B cell (primary cell): Measurements from ENCODE around the gene WBP4.

ENCODE experiments used
- CTCF ChIP-seq: fragments of 200-600 bp; IDR thresholded peaks from one replicate; pipeline ENCODE4 v1.8.0; 2022; ENCODE audit warnings: antibody characterized with exemption, mild to moderate bottlenecking
- EZH2 ChIP-seq: IDR thresholded peaks from 2 replicates; pipeline ENCODE4 v1.6.1; 2012; ENCODE audit warnings: borderline replicate concordance, low read depth, mild to moderate bottlenecking, moderate library complexity, low read length; ENCODE audit not compliant: insufficient read depth, poor library complexity, severe bottlenecking

DNA sequence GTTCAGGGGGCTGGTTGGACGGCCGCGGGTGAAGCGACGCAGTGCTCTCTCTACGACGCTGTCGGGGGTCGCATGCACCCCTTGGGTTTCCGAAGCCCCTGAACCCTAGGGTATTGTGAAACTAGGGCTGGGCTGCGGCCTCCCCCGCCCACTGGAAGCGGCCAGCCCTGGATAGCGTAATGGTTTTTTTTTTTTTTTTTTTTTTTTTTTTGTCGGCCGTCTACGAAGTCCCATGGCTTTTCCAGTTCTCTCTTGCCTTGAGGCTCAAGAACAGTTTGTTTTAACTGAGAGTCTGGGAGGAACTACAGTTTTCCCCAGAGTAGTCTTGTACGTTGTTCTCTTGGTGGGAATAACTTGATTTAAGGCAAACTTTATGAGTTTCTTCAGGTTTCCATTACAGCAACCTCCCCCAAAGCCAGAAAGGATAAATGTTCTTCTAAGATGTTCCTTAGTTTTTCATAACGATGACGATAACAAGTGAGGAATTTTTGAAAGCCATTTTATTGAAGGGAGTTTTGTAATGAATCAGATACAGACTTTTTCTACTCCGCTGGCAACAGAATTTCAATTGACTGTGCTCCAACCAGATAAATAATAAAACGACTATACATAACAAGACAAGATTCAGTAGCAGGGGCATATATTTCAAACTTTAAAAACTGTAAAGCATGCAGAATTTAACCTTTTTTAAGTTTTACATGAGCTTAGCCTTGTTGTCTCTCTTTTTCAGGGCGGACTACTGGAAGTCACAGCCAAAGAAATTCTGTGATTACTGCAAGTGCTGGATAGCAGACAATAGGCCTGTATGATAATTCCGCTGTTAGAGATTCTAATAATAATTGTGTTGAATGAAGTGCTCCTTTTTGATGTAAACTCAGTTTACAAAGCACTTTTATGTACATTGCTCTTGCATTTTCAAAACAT, 867 bp downstream of the WBP4 start:
- TF ChIP-seq CTCF = no peak
- TF ChIP-seq EZH2 = no peak
